22Rv1 (cell line): ENCODE data around the gene NPC1L1.

ENCODE experiments used
- H3K27ac ChIP-seq: fragments of 450-650 bp; 2 replicates; pipeline ENCODE4 v1.5.1; 2017
- CTCF ChIP-seq: fragments of 450-650 bp; IDR thresholded peaks from 2 replicates; pipeline ENCODE4 v1.5.1; 2017; ENCODE audit warnings: mild to moderate bottlenecking
- ZFX ChIP-seq: fragments of 450-650 bp; IDR thresholded peaks from 2 replicates; pipeline ENCODE4 v1.6.1; 2017; ENCODE audit warnings: antibody characterized with exemption, borderline replicate concordance

NPC1L1 gene

DNA sequence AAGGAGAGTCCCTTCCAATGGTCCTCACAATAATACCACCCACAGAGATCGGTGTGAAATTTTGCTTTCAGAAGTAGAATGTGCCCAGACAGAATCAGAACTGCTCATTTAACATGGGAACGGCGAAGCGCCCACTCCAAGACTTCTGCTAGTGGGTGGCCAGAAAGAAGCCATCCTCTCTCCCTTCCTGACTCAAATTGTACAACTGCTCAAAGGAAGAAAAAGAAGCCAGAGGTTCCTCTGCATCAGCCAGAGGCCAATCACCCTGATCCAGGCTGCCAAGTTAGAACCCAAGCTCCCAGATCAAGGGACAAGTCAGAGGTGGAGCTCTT is 73.9 kb downstream of the NPC1L1 start:
- no peak overlapping the region for H3K27ac ChIP-seq
- no peak for TF ChIP-seq ZFX
- no peak for TF ChIP-seq CTCF

- TF ChIP-seq ZFX = no peak
- no peak for TF ChIP-seq CTCF
- H3K27ac ChIP-seq = no peak overlapping the region
These were observed 74.6 kb downstream of the NPC1L1 start for GRCh38 chr7:44466300-44467216.

GRCh38 chr7:44465490-44465889 is 75.6 kb downstream of the NPC1L1 start:
- TF ChIP-seq CTCF = no peak
- TF ChIP-seq ZFX = no peak
- no peak overlapping the region for H3K27ac ChIP-seq

DNA sequence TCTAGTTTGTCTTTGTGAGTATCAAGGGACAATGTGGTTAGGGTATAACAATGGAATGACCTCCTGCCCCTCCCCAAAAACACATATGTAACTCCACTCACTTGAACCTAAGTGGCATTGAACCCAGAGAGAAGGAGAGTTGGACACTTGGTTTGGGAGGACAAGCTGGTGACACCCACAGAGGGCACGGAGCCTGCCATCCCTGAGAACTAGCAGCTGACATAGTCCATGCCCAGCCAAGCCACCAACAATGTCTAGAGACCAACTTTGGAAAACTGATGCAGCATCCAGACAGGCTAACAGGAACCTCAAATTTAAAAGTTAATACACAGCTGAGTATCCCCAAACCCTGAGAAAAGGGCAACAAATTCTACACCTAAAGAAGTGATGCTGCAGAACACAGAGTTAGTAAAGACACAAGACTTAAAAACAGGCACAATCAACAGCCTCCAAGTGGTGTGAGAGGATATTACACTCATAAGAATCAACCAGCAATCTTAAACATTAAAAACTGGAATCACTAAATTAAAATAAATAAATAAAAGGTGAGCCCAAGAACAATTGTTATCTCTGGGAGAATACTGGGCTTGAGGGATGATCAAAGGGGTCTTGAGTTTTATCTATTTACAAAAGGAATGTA is 77.8 kb downstream of the NPC1L1 start:
- TF ChIP-seq ZFX (no peak), CTCF (peak; percentile 37)
- H3K27ac ChIP-seq = no peak overlapping the region
